K562 (cell line): ENCODE results near the gene ANO4. TPM values are rescaled to one million over a fixed set of nuclear protein-coding genes. Genes with fewer than 3 reads are reported as not detected.

Experiments used
- ATAC-seq: fragments of 200-7000 bp; cut with Tn5 transposase; 3 replicates; pipeline ENCODE4 v1.9.1; 2020; ENCODE audit warnings: moderate library complexity
- BruUV-seq: library from RNA; stranded (reverse); fragments of 400-500 nt; replicated peaks from 2 replicates; lab custom pipeline; 2021; lab: Mats Ljungman, UMichigan
- CTCF ChIA-PET: fragments of 300-600 bp; formaldehyde crosslinking; extraction: SDS; loops from one replicate; lab custom pipeline; 2021; ENCODE audit warnings: low intra/inter-chr PET ratio; lab: Yijun Ruan, JAX
- POLR2A ChIA-PET: fragments of 300-600, 350-650 bp; sonication (Branson Sonifier 250); formaldehyde crosslinking; extraction: SDS; loops from one replicate; lab custom pipeline; 2021; ENCODE audit warnings: antibody characterized with exemption, inconsistent platforms; lab: Yijun Ruan, JAX
- DNase-seq, 4 experiments: peaks; one replicate each; pipeline versions ENCODE4 v3.0.0 to v3.0.0-alpha.2; 2011 to 2018; ENCODE audit warnings: low spot score in 3 of 4, mixed read lengths in 3 of 4; ENCODE audit errors: extremely low read depth in 1 of 4
- FAIRE-seq: peaks from 2 replicates; lab custom pipeline; 2011; peaks lifted over from hg19 to GRCh38; lab: Jason Lieb, UNC
- H2AFZ ChIP-seq: 2 replicates; pipeline ENCODE4 v1.6.0; 2011; ENCODE audit warnings: low read depth, low read length, control low read depth, inconsistent platforms
- H3K27ac ChIP-seq: fragments of 200-600 bp; 3 replicates; pipeline ENCODE4 v1.8.0; 2011; ENCODE audit warnings: low read depth, mild to moderate bottlenecking, control low read depth, inconsistent platforms, low read length, moderate library complexity, mixed read lengths; ENCODE audit errors: extremely low read depth
- H3K27me3 ChIP-seq, 2 experiments: fragments of 300-600 bp in 1 of 2; 2 replicates in 1 of 2; 3 replicates in 1 of 2; pipeline versions ENCODE4 v1.6.0 to v1.8.0; 2011; ENCODE audit warnings: inconsistent platforms in 2 of 2, low read length in 2 of 2, mild to moderate bottlenecking in 1 of 2, mixed read lengths in 1 of 2, moderate library complexity in 1 of 2; ENCODE audit not compliant: control insufficient read depth in 2 of 2, insufficient read depth in 2 of 2
- H3K36me3 ChIP-seq: fragments of 300-600 bp; 3 replicates; pipeline ENCODE4 v1.8.0; 2011; ENCODE audit warnings: mild to moderate bottlenecking, low read length, inconsistent platforms; ENCODE audit not compliant: control insufficient read depth, insufficient read depth
- H3K4me1 ChIP-seq, 2 experiments: fragments of 200-600 bp in 1 of 2; replicated peaks in 1 of 2; 2 replicates in 1 of 2; 3 replicates in 1 of 2; pipeline versions ENCODE4 v1.5.1 to v1.8.0; 2011; ENCODE audit warnings: inconsistent platforms in 2 of 2, low read length in 2 of 2, mild to moderate bottlenecking in 1 of 2, mixed read lengths in 1 of 2, moderate library complexity in 1 of 2; ENCODE audit not compliant: control insufficient read depth in 2 of 2, insufficient read depth in 2 of 2
- H3K4me2 ChIP-seq: 2 replicates; pipeline ENCODE4 v1.6.1; 2011; ENCODE audit warnings: low read length, control low read depth, inconsistent platforms, mixed read lengths; ENCODE audit not compliant: insufficient read depth
- H3K4me3 ChIP-seq: fragments of 200-600 bp; sonication (generic), shearing (Covaris generic); 2 replicates; pipeline ENCODE4 v1.5.1; 2016; ENCODE audit warnings: control low read depth, inconsistent platforms
- H3K79me2 ChIP-seq: fragments of 200-600 bp; 3 replicates; pipeline ENCODE4 v1.8.0; 2011; ENCODE audit warnings: low read length, inconsistent platforms; ENCODE audit not compliant: control insufficient read depth, insufficient read depth
- H3K9ac ChIP-seq, 2 experiments: 2 replicates each; pipeline versions ENCODE4 v1.6.0 to v1.6.1; 2011; ENCODE audit warnings: low read depth in 2 of 2, low read length in 2 of 2, control low read depth in 1 of 2, inconsistent platforms in 1 of 2, mild to moderate bottlenecking in 1 of 2, mixed read lengths in 1 of 2; ENCODE audit not compliant: insufficient read depth in 1 of 2
- H3K9me1 ChIP-seq: one replicate; pipeline ENCODE4 v1.6.0; 2011; ENCODE audit warnings: inconsistent platforms, mild to moderate bottlenecking, low read length, moderate library complexity; ENCODE audit not compliant: control insufficient read depth, insufficient read depth
- H3K9me3 ChIP-seq: replicated peaks from 2 replicates; pipeline ENCODE4 v1.5.1; 2011; ENCODE audit warnings: low read depth, low read length, inconsistent platforms; ENCODE audit not compliant: control insufficient read depth, insufficient read depth
- H4K20me1 ChIP-seq: replicated peaks from 2 replicates; pipeline ENCODE4 v1.6.1; 2011; ENCODE audit warnings: low read length, inconsistent platforms, mixed read lengths; ENCODE audit not compliant: control insufficient read depth, insufficient read depth
- MBD2 ChIP-seq: sonication (generic); IDR thresholded peaks from 2 replicates; pipeline ENCODE4 v1.6.1; 2016; ENCODE audit warnings: low read depth, borderline replicate concordance
- MLLT1 ChIP-seq, 2 experiments: fragments of 450-650 bp; IDR thresholded peaks; 2 replicates each; pipeline ENCODE4 v1.6.1; 2016
- PHB ChIP-seq: fragments of 250-450 bp; sonication (Bioruptor Pico); IDR thresholded peaks from 2 replicates; pipeline ENCODE4 v1.5.0; 2021
- PHF8 ChIP-seq: fragments of 200-600 bp; sonication (generic); IDR thresholded peaks from 2 replicates; pipeline ENCODE4 v1.6.1; 2012; ENCODE audit warnings: mixed run types, mild to moderate bottlenecking, inconsistent platforms, low read length, moderate library complexity, borderline replicate concordance
- PHTF2 ChIP-seq: fragments of 250-450 bp; sonication (Bioruptor Pico); IDR thresholded peaks from 2 replicates; pipeline ENCODE4 v1.5.0; 2021; ENCODE audit warnings: mild to moderate bottlenecking
- SMARCA5 ChIP-seq: fragments of 450-650 bp; IDR thresholded peaks from 2 replicates; pipeline ENCODE4 v1.6.1; 2016
- ZNF184 ChIP-seq: sonication (generic); formaldehyde crosslinking; IDR thresholded peaks from 2 replicates; pipeline ENCODE4 v1.5.0; 2020; ENCODE audit warnings: missing genetic modification reagents
- ZNF77 ChIP-seq: fragments of 250-450 bp; sonication (Bioruptor Pico); IDR thresholded peaks from 2 replicates; pipeline ENCODE4 v1.5.0; 2020
- WGBS: fragments of 100-300 bp; shearing (Covaris generic); methylation state at CpG from one replicate; pipeline ENCODE4 v1.1.6; 2016; ENCODE audit warnings: low coverage, mixed read lengths; ENCODE audit not compliant: insufficient coverage; ENCODE audit errors: missing lambda C conversion rate; 5-methylcytosine and 5-hydroxymethylcytosine counted together
- in situ Hi-C: fragments of 300-500 bp; cut with MboI; formaldehyde crosslinking; loops from 4 replicates; pipeline ENCODE4 v1.15.0; 2018; ENCODE audit warnings: inconsistent platforms, mixed read lengths
- intact Hi-C: fragments of 100-400 bp; cut with micrococcal nuclease; formaldehyde crosslinking; loops from 2 replicates; pipeline ENCODE4 v1.14.2; 2022
- polyA plus RNA-seq, 8 experiments: library from polyadenylated mRNA; depleted of rRNA in 4 of 8; stranded (reverse) in 5 of 8; unstranded in 3 of 8; fragments of >200 nt; fragmentation: Nextera tagmentation in 2 of 8; fragmentation: Illumina TruSeq in 1 of 8; extraction: Ambion mirVana in 2 of 8; extraction: Trizol in 1 of 8; gene quantifications; 2 replicates each; pipeline versions ENCODE4 v1.2.1 to v1.2.3, GENCODE V29; 2011 to 2014; ENCODE audit warnings: inconsistent platforms in 1 of 8, missing spikeins in 1 of 8
- total RNA-seq, 7 experiments: library from RNA; depleted of rRNA in 6 of 7; stranded (reverse); fragments of >200 nt in 6 of 7; fragmentation: Illumina TruSeq in 2 of 7; extraction: Trizol in 2 of 7; gene quantifications; 2 replicates each; pipeline versions ENCODE4 v1.2.1 to v1.2.3, GENCODE V29; 2011 to 2021; ENCODE audit warnings: low replicate concordance in 1 of 7
- TF ChIP-seq, protein P1 (sequence below): fragments of 250-450 bp; sonication (Bioruptor Pico); IDR thresholded peaks from 2 replicates; pipeline ENCODE4 v1.4.0; 2020; ENCODE audit warnings: mild to moderate bottlenecking
- TF ChIP-seq, protein P2 (sequence below): fragments of 450-650 bp; IDR thresholded peaks from 2 replicates; pipeline ENCODE4 v1.6.1; 2018; ENCODE audit not compliant: partially characterized antibody
- TF ChIP-seq, protein P3 (sequence below): fragments of 450-650 bp; IDR thresholded peaks from 2 replicates; pipeline ENCODE4 v1.6.1; 2016; ENCODE audit warnings: low read depth, mild to moderate bottlenecking, moderate library complexity
- TF ChIP-seq, protein P4 (sequence below), 2 experiments: IDR thresholded peaks in 1 of 2; conservative IDR thresholded peaks in 1 of 2; 2 replicates each; pipeline ENCODE4 v1.6.1; 2016; ENCODE audit warnings: low read depth in 2 of 2, mild to moderate bottlenecking in 1 of 2, missing compliant biosample characterization in 1 of 2, missing genetic modification characterization in 1 of 2, moderate library complexity in 1 of 2

The ANO4 gene
- total and polyA plus RNA-seq, 9 of the 15 experiments (the other 6 are each of a cell fraction or from before 2014, with no cell fraction given): not detected

DNA sequence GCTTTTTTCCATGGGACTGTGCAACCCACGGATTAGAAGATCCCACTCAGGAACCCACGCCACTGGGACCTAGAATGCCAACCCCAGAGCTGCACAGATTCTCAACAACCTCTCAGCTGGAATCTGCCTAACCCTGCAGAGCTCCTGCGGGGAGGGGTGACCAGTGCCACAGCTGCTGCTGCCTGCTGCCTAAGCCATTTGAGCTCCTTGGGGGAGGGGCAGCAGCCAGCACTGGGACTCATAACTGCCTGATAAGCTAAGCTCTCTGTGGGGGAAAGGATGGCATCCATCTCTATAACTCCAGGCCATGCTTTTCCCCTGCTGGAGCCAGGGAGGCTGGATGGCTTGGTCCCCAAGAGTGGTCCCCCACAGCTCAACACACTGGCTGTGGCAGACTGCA, 232.6 kb downstream of the ANO4 start:
- CTCF ChIA-PET: no interaction called here
- Histone ChIP-seq H3K4me3 (no peak overlapping the region), H3K4me1 (no peaks in the 10 kb centered on the region), H3K27me3 (no peaks in the 10 kb centered on the region), H4K20me1 (no peaks in the 10 kb centered on the region), H3K9me1 (no peaks in the 10 kb centered on the region), H3K36me3 (no peaks in the 10 kb centered on the region), H3K9me3 (no peaks in the 10 kb centered on the region), H3K27ac (no peak overlapping the region), H3K4me2 (no peak overlapping the region), H2AFZ (no peak overlapping the region), H3K79me2 (no peaks in the 10 kb centered on the region), H3K9ac (no peak overlapping the region)
- BruUV-seq: no TSS peak
- 0% methylated on average over 3 of the region's 3 CpGs for WGBS
- intact Hi-C loops: no loop called here
- in situ Hi-C loops: no loop called here
- no peak for DNase-seq
- no peak for ATAC-seq
- FAIRE-seq: no peak
- POLR2A ChIA-PET: no interaction called here
- TF ChIP-seq SMARCA5: no peak
- TF ChIP-seq PHB (CRISPR knock-in tag): no peak
- TF ChIP-seq, protein P1, sequence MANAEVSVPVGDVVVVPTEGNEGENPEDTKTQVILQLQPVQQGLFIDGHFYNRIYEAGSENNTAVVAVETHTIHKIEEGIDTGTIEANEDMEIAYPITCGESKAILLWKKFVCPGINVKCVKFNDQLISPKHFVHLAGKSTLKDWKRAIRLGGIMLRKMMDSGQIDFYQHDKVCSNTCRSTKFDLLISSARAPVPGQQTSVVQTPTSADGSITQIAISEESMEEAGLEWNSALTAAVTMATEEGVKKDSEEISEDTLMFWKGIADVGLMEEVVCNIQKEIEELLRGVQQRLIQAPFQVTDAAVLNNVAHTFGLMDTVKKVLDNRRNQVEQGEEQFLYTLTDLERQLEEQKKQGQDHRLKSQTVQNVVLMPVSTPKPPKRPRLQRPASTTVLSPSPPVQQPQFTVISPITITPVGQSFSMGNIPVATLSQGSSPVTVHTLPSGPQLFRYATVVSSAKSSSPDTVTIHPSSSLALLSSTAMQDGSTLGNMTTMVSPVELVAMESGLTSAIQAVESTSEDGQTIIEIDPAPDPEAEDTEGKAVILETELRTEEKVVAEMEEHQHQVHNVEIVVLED: no peak
- TF ChIP-seq, protein P2, sequence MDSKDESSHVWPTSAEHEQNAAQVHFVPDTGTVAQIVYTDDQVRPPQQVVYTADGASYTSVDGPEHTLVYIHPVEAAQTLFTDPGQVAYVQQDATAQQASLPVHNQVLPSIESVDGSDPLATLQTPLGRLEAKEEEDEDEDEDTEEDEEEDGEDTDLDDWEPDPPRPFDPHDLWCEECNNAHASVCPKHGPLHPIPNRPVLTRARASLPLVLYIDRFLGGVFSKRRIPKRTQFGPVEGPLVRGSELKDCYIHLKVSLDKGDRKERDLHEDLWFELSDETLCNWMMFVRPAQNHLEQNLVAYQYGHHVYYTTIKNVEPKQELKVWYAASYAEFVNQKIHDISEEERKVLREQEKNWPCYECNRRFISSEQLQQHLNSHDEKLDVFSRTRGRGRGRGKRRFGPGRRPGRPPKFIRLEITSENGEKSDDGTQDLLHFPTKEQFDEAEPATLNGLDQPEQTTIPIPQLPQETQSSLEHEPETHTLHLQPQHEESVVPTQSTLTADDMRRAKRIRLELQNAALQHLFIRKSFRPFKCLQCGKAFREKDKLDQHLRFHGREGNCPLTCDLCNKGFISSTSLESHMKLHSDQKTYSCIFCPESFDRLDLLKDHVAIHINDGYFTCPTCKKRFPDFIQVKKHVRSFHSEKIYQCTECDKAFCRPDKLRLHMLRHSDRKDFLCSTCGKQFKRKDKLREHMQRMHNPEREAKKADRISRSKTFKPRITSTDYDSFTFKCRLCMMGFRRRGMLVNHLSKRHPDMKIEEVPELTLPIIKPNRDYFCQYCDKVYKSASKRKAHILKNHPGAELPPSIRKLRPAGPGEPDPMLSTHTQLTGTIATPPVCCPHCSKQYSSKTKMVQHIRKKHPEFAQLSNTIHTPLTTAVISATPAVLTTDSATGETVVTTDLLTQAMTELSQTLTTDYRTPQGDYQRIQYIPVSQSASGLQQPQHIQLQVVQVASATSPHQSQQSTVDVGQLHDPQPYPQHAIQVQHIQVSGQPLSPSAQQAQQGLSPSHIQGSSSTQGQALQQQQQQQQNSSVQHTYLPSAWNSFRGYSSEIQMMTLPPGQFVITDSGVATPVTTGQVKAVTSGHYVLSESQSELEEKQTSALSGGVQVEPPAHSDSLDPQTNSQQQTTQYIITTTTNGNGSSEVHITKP: no peak
- TF ChIP-seq ZNF184 (CRISPR knock-in tag): no peak
- no peak for TF ChIP-seq ZNF77 (CRISPR knock-in tag)
- no peak for TF ChIP-seq MLLT1 (IDR thresholded peaks at IDR 0.05)
- TF ChIP-seq, protein P3, sequence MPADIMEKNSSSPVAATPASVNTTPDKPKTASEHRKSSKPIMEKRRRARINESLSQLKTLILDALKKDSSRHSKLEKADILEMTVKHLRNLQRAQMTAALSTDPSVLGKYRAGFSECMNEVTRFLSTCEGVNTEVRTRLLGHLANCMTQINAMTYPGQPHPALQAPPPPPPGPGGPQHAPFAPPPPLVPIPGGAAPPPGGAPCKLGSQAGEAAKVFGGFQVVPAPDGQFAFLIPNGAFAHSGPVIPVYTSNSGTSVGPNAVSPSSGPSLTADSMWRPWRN: no peak
- TF ChIP-seq, protein P4, sequence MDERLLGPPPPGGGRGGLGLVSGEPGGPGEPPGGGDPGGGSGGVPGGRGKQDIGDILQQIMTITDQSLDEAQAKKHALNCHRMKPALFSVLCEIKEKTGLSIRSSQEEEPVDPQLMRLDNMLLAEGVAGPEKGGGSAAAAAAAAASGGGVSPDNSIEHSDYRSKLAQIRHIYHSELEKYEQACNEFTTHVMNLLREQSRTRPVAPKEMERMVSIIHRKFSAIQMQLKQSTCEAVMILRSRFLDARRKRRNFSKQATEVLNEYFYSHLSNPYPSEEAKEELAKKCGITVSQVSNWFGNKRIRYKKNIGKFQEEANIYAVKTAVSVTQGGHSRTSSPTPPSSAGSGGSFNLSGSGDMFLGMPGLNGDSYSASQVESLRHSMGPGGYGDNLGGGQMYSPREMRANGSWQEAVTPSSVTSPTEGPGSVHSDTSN (CRISPR knock-in tag; IDR thresholded peaks at IDR 0.05; ENCODE audit: low read depth): no peak
- TF ChIP-seq, protein P4 (tag; conservative IDR thresholded peaks at IDR 0.05; ENCODE audit: low read depth): no peak
- TF ChIP-seq PHF8: no peak
- TF ChIP-seq PHTF2 (CRISPR knock-in tag): no peak
- TF ChIP-seq MBD2: no peak
